ENCODE data around the gene LDLR.
"Not testable (repeated sequence)": the region's sequence is repeated elsewhere in the genome, so short reads cannot be mapped to it uniquely, and the experiment has no call there.

The LDLR gene

DNA sequence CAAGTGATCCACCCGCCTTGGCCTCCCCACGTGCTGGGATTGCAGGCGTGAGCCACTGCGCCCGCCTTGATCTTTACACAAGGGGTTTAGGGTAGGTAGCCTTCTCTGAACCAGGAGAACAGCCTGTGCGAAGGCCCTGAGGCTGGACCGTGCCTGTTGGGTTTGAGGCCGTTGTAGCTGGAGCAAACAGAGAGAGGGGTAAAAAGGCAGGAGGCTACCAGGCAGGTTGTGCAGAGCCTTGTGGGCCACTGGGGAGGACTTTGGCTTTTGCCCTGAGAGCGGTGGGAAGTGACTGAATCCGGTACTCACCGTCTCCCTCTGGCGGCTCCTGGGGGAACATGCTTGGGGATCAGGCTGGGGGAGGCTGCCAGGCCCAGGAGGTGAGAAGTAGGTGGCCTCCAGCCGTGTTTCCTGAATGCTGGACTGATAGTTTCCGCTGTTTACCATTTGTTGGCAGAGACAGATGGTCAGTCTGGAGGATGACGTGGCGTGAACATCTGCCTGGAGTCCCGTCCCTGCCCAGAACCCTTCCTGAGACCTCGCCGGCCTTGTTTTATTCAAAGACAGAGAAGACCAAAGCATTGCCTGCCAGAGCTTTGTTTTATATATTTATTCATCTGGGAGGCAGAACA, 41.7 kb downstream of the LDLR start:
- Histone ChIP-seq H3K36me3 (ENCODE audit: insufficient read depth, low read length) (peaks cover 34% of the 10 kb centered on the region), H3K9ac (ENCODE audit: low read depth, low read length) (no peak overlapping the region), H3K4me1 (ENCODE audit: insufficient read depth, low read length) (no peaks in the 10 kb centered on the region), H3K9me3 (ENCODE audit: control insufficient read depth, insufficient read depth, low read length) (no peaks in the 10 kb centered on the region)

DNA sequence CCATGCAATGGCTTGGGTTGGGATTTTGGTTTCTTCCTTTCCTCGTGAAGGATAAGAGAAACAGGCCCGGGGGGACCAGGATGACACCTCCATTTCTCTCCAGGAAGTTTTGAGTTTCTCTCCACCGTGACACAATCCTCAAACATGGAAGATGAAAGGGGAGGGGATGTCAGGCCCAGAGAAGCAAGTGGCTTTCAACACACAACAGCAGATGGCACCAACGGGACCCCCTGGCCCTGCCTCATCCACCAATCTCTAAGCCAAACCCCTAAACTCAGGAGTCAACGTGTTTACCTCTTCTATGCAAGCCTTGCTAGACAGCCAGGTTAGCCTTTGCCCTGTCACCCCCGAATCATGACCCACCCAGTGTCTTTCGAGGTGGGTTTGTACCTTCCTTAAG, 42.2 kb downstream of the LDLR start:
- H3K9me3 ChIP-seq (ENCODE audit: control insufficient read depth, insufficient read depth, low read length), result no peaks in the 10 kb centered on the region
- H3K4me1 ChIP-seq (ENCODE audit: insufficient read depth, low read length), result no peaks in the 10 kb centered on the region
- peaks cover 30% of the 10 kb centered on the region for H3K36me3 ChIP-seq (ENCODE audit: insufficient read depth, low read length)
- no peak overlapping the region for H3K9ac ChIP-seq (ENCODE audit: low read depth, low read length)

DNA sequence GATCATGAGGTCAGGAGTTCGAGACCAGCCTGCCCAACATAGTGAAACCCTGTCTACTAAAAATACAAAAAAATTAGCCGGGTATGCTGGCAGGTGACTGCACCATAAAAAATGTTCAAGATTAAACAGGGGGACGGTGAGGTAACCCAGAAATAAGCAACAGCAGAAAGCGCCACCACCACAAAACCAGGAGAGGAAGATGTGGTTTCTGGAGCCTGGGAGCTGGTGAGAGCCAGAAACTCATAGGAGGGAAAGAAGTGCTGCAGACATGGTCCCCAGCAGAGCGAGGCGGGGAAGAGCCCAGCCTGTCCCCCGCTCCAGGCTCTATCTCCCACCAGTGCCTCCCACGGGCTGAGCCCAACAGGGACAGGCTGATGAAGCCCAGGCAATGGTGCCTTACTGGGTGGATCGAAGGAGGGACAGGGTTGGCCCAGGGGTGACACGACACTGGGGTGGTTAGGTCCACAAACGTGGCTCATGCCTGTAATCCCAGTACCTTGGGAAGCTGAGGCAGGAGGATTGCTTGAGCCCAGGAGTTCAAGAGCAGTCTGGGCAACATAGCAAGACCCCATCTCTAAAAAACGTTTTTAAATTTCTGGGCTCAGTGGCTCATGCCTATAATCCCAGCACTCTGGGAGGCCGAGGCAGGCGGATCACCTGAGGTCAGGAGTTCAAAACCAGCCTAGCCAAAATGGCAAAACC, 47.3 kb downstream of the LDLR start:
- H3K36me3 ChIP-seq (ENCODE audit: insufficient read depth, low read length), result peaks cover 7% of the 10 kb centered on the region
- H3K4me1 ChIP-seq (ENCODE audit: insufficient read depth, low read length), result peaks cover 9% of the 10 kb centered on the region
- no peaks in the 10 kb centered on the region for H3K9me3 ChIP-seq (ENCODE audit: control insufficient read depth, insufficient read depth, low read length)
- H3K9ac ChIP-seq (ENCODE audit: low read depth, low read length), result no peak overlapping the region

DNA sequence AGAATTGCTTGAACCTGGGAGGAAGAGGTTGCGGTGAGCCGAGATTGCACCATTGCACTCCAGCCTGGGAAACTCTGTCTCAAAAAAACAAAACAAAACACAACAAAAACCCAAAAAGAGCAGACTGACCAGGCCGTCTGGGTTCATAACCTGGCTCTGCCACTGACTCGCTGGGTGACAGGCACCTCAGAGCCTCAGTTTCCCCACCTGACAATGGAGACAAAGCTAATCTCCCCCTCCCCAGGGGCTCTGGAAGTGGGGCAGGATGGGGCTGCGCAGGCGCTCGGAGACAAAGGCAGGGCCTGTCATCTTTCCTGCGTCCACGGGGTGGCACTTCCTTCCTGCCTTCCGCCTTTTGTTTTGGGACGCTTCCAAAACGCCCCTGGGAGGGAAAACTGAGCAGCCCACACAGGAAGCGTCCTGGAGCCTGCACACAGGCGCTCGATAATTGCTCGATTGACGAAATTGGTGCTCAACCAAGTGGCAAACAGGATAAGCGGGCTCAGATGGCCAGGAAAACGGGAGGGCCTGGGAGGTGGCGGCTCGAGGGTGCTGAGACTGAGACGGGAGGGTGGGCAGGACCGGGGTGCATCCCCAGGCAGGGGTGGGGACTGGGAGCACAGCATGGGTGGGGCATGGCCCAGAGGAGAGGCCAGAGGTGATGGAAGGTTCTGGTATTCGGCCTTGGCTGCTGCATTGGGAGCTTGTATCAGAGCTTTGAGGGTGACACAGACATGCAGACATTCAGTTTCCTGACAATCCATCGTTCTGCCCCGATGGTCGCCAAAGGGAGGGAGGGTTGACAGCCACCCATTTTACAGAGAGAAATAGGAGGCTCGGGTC, 48.5 kb downstream of the LDLR start:
- Histone ChIP-seq H3K36me3 (ENCODE audit: insufficient read depth, low read length) (no peaks in the 10 kb centered on the region), H3K9ac (ENCODE audit: low read depth, low read length) (peak overlapping the region; percentile 44), H3K4me1 (ENCODE audit: insufficient read depth, low read length) (peaks cover 17% of the 10 kb centered on the region), H3K9me3 (ENCODE audit: control insufficient read depth, insufficient read depth, low read length) (no peaks in the 10 kb centered on the region)

DNA sequence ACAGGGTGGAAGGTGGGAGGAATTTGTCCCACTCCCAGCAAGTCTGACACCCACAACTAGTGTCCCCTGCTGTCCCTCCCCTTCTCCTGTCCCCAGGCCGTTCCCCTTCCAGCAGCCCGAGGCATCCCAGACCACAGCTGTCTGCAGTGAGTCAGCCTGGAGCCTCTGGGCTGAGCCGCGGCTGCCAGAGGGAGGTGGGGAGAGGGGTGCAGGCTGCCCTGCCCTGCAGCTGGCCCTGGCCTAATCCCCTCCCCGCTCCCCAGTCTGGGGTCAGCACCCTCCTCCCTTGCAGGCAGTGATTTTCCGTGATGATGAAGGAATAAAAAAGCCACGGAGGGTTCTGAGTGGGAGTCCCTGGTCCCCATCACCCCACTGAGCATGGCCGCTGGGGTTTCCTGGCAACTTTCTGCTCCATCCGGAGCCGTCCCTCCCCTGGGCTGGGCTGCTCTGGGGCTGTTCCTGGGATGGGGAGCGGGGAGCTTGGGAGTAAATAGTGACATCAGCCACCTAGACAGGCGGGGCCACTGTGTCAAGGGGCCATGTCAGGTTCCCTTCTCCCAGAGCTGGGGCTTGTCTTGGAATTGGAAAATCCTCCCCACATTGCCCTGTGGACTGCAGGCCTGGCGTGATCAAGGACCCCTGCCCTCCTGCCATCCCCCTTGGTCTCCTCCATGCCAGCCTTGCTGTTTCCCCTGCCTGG, 49.5 kb downstream of the LDLR start:
- no peaks in the 10 kb centered on the region for H3K9me3 ChIP-seq (ENCODE audit: control insufficient read depth, insufficient read depth, low read length)
- H3K4me1 ChIP-seq (ENCODE audit: insufficient read depth, low read length), result peaks cover 18% of the 10 kb centered on the region
- no peaks in the 10 kb centered on the region for H3K36me3 ChIP-seq (ENCODE audit: insufficient read depth, low read length)
- H3K9ac ChIP-seq (ENCODE audit: low read depth, low read length), result no peak overlapping the region; the same call in 1 of the 2 replicates

DNA sequence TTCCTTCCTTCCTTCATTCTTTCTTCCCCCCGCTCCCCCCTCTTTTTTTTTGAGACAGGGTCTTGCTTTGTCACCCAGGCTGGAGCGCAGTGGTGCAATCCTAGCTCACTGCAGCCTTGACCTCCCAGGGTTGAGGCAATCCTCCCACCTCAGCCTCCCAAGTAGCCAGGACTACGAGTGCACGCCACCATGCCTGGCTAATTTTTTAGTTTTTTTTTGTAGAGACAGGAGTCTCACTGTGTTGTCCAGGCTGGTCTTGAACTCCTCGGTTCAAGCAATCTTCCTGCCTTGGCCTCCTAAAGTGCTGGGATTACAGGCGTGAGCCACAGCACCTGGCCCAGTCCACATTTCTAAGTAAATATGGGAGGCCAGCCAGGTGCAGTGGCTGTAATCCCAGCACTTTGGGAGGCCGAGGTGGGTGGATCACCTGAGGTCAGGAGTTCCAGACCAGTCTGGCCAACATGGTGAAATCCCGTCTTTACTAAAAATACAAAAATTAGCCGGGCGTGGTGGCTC, 50.8 kb downstream of the LDLR start:
- not testable (repeated sequence) for H3K9ac ChIP-seq (ENCODE audit: low read depth, low read length); H3K9me3 ChIP-seq (ENCODE audit: control insufficient read depth, insufficient read depth, low read length); H3K36me3 ChIP-seq (ENCODE audit: insufficient read depth, low read length)
- peaks cover 24% of the 10 kb centered on the region for H3K4me1 ChIP-seq (ENCODE audit: insufficient read depth, low read length)

DNA sequence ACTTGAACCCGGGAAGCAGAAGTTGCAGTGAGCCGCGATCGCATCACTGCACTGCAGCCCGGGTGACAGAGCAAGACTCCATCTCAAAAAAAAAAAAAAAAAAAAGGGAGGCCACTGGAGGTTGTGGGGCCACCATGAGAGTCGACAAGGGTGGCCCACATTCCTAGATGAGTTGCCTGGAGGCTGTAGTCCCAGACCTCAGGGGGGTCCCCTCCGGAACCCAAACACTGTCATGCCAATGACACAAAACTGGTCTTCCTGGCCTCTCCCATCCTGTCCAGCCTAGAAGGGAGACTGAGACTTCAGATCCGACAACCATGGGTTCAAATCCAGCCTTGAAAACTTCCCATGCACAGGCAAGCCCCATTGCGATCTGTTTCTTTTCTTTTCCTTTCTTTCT, 51.6 kb downstream of the LDLR start:
- Histone ChIP-seq H3K9me3 (ENCODE audit: control insufficient read depth, insufficient read depth, low read length) (no peaks in the 10 kb centered on the region), H3K4me1 (ENCODE audit: insufficient read depth, low read length) (peaks cover 26% of the 10 kb centered on the region), H3K36me3 (ENCODE audit: insufficient read depth, low read length) (peaks cover 7% of the 10 kb centered on the region; the same call in 1 of the 2 replicates), H3K9ac (ENCODE audit: low read depth, low read length) (no peak overlapping the region)

DNA sequence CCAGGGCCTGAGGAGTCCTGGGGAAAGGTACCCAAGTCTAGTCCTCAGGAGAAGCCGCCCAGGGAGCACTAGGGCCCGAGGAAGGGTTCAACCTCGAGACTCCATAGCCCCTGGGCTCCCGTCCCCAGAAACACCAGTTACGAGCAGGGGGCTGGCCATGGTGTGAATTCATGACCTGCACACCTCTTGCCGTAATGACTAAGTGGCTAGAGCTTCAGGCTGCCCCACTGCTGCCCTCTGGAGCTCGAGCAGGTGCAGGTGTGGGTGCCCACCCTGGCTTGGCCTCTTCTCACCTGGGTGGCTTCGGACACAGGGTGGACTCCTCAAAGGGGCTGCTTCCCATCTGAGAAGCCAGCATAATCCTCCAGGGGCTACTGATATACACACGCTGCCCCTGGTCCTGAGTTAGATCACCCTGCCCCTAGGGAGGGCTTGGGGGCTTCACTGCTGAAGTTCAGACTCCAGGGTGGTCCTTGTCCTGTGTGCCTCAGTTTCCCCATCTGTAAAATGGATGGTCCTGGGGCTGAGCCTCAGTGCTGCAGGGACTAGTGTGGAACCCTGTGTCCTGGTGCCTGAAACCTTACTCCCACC, 52.8 kb downstream of the LDLR start:
- no peaks in the 10 kb centered on the region for H3K9me3 ChIP-seq (ENCODE audit: control insufficient read depth, insufficient read depth, low read length)
- peaks cover 26% of the 10 kb centered on the region for H3K4me1 ChIP-seq (ENCODE audit: insufficient read depth, low read length)
- H3K36me3 ChIP-seq (ENCODE audit: insufficient read depth, low read length), result peaks cover 9% of the 10 kb centered on the region; the same call in 1 of the 2 replicates
- peak overlapping the region; percentile 11 for H3K9ac ChIP-seq (ENCODE audit: low read depth, low read length)

DNA sequence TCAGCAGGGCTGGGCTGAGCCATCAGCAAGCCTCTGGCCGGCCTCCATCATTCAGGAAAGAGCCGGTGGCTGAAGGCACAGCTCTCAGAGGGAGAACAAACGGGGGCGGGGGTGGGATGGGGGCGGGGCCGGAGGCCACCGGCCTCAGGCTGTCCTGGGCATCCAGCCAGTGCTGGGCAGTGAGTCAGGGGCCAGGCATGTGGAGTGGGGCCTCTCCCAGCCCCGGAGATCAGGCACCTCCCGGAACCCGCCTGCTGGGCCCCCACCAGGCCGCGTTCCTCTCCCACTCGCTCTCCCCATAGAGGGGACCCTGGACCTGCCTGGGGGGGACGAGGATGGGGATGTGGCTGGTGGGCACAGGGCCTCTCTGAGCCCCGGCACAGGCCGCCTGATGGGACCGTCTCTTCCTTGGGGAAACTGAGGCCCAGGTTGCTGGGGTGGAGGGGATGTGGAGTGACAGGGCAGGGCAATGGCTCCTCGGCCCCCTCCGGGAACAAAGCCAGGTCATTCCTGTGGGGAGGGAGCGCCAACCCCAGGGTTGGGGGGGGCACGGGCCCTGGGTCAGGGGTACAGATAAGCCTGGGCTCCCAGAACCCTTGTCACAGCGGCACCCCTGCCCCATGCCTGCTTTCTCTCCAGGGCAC, 53.4 kb downstream of the LDLR start:
- H3K9ac ChIP-seq (ENCODE audit: low read depth, low read length), result peak overlapping the region; percentile 43
- no peaks in the 10 kb centered on the region for H3K9me3 ChIP-seq (ENCODE audit: control insufficient read depth, insufficient read depth, low read length)
- peaks cover 26% of the 10 kb centered on the region for H3K4me1 ChIP-seq (ENCODE audit: insufficient read depth, low read length)
- peaks cover 11% of the 10 kb centered on the region; the same call in 1 of the 2 replicates for H3K36me3 ChIP-seq (ENCODE audit: insufficient read depth, low read length)

DNA sequence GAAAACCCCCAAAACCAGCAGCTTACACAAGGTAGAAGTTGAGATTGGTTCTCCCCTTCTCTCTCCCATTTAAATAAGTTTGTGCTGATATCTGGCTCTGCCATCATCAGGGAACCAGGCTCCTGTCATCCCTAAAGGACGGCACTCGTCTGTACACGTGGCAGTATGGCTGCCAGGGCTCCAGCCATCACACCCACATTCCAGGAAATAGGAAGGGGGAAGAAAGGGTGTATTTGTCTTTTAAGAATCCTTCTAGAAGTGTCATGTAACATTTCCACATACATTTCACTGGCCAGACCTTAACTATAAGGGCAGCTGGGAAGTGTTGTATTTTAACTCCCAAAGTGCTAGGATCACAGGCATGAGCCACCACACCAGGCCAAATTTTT, 56.3 kb downstream of the LDLR start:
- Histone ChIP-seq H3K4me1 (ENCODE audit: insufficient read depth, low read length) (peaks cover 20% of the 10 kb centered on the region), H3K36me3 (ENCODE audit: insufficient read depth, low read length) (peaks cover 14% of the 10 kb centered on the region; the same call in 1 of the 2 replicates)

DNA sequence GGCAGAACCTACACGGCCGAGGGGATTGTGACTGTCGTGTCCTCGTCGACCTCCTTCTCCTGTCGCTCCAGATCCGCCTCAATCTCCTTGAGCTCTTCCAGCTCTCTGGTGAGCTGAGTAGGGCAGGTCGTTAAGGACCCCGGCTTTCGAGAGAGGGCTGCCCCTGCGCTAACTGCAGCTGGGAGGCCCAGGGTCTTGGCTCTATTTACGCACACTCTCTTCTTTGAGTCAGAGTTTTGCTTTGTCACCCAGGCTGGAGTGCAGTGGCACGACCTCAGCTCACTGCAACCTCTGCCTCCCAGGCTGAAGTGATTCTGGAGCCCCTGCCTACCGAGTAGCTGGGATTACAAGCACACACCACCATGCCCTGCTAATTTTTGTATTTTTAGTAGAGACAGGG, 58.7 kb downstream of the LDLR start:
- Histone ChIP-seq H3K4me1 (ENCODE audit: insufficient read depth, low read length) (peaks cover 10% of the 10 kb centered on the region; the same call in 1 of the 2 replicates), H3K9me3 (ENCODE audit: control insufficient read depth, insufficient read depth, low read length) (no peaks in the 10 kb centered on the region), H3K36me3 (ENCODE audit: insufficient read depth, low read length) (peaks cover 14% of the 10 kb centered on the region; the same call in 1 of the 2 replicates), H3K9ac (ENCODE audit: low read depth, low read length) (no peak overlapping the region)

More for the DNA sequence above, 56.3 kb downstream of the LDLR start:
- Histone ChIP-seq H3K9me3 (ENCODE audit: control insufficient read depth, insufficient read depth, low read length) (no peaks in the 10 kb centered on the region), H3K9ac (ENCODE audit: low read depth, low read length) (no peak overlapping the region)

DNA sequence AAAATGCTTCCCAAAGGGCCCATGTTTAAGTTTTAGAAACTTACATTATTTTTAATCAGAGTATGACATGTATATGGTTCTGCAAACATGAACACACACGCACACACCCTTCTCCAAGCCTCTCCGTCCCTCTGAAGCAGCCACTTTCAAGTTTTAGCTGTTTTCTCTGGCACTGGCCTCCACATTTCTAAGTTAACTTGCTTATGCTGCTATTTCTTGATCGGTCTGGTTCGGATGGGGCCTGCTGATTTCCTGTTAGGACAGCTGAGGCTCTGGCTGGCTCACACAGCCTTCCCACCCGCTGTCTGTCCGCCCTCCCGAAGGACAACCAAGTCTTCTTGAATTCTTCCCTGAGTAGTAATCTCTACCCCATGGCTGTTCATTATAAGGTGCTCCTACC, 61.9 kb downstream of the LDLR start:
- peaks cover 5% of the 10 kb centered on the region; the same call in 1 of the 2 replicates for H3K36me3 ChIP-seq (ENCODE audit: insufficient read depth, low read length)
- H3K9ac ChIP-seq (ENCODE audit: low read depth, low read length), result no peak overlapping the region
- H3K4me1 ChIP-seq (ENCODE audit: insufficient read depth, low read length), result no peaks in the 10 kb centered on the region; the same call in 1 of the 2 replicates
- H3K9me3 ChIP-seq (ENCODE audit: control insufficient read depth, insufficient read depth, low read length), result no peaks in the 10 kb centered on the region

DNA sequence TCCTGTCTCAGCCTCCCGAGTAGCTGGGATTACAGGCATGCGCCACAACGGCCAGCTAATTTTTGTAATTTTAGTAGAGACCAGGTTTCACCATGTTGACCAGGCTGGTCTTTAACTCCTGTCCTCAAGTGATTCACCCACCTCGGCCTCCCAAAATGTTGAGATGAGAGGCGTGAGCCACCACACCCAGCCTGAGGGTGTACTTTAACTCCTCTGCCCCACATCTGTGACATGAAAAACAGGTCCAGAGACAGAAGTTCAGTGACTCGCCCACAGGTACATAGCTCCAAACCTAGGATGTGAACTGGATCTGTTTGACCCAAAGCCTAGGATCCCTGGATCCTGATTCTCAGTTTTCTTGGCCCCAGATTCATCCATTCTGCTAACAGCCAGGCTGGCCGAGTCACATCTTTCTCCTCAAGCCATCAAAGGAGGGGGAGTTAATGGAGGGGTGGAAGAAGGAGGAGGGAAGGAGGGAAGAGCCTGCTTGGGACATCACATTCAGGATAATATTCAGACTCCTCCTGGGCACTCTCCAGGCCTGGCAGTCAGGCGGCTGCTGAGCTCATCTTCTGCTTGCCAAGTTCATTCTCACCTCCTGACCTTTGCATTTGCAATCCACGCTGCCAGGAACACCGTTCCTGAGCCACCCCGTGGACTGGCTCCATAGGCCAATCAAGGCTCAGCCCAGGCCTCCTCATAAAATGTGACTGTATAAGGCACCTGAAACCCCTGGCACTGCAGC, 63.2 kb downstream of the LDLR start:
- no peak overlapping the region for H3K9ac ChIP-seq (ENCODE audit: low read depth, low read length)
- no peaks in the 10 kb centered on the region for H3K9me3 ChIP-seq (ENCODE audit: control insufficient read depth, insufficient read depth, low read length)
- H3K4me1 ChIP-seq (ENCODE audit: insufficient read depth, low read length), result no peaks in the 10 kb centered on the region; the same call in 1 of the 2 replicates
- H3K36me3 ChIP-seq (ENCODE audit: insufficient read depth, low read length), result peaks cover 5% of the 10 kb centered on the region; the same call in 1 of the 2 replicates
